ENCODE data around the gene RWDD1. TPM values are rescaled to one million over a fixed set of nuclear protein-coding genes. Genes with fewer than 3 reads are reported as not detected.

Gene RWDD1
- total RNA-seq, 1 experiment from 2014 or later: 22.9 TPM

GRCh38 chr6:116528133-116528532 lies 43.2 kb upstream of the RWDD1 start:
- no peak for TF ChIP-seq CTCF (conservative IDR thresholded peaks at IDR 0.05)
- TF ChIP-seq EZH2 (IDR thresholded peaks at IDR 0.05; ENCODE audit: low read depth): no peak
- DNase-seq: no peak
- Histone ChIP-seq H3K4me3 (no peak overlapping the region), H3K4me2 (no peak overlapping the region), H3F3A (ENCODE audit: insufficient read depth, low read depth) (no peaks in the 10 kb centered on the region), H3K36me3 (ENCODE audit: low read depth) (no peaks in the 10 kb centered on the region), H4K20me1 (ENCODE audit: insufficient read depth) (no peaks in the 10 kb centered on the region), H3K4me1 (replicated peaks; ENCODE audit: insufficient read depth) (no peaks in the 10 kb centered on the region), H3K9me3 (ENCODE audit: insufficient read depth, low read depth) (no peaks in the 10 kb centered on the region), H2AFZ (no peak overlapping the region), H3K27ac (no peak overlapping the region), H3K79me2 (ENCODE audit: low read depth) (no peaks in the 10 kb centered on the region), H3K27me3 (ENCODE audit: insufficient read depth, low read depth) (no peaks in the 10 kb centered on the region), H3K9me2 (ENCODE audit: insufficient read depth) (no peaks in the 10 kb centered on the region)
- CTCF ChIA-PET: no interaction called here
- POLR2A ChIA-PET (ENCODE audit: unreplicated experiment): no interaction called here
- no TSS peak for BruUV-seq (replicated peaks)
- intact Hi-C loops (cut with micrococcal nuclease; ENCODE audit: unreplicated experiment): no loop called here

- no peak overlapping the region for H3K27ac ChIP-seq
- no peak overlapping the region for H2AFZ ChIP-seq
- H3K27me3 ChIP-seq (ENCODE audit: insufficient read depth, low read depth): no peaks in the 10 kb centered on the region
- no peaks in the 10 kb centered on the region for H3K79me2 ChIP-seq (ENCODE audit: low read depth)
- no peaks in the 10 kb centered on the region for H4K20me1 ChIP-seq (ENCODE audit: insufficient read depth)
- BruUV-seq (replicated peaks): no TSS peak
- H3F3A ChIP-seq (ENCODE audit: insufficient read depth, low read depth): no peaks in the 10 kb centered on the region
- no peaks in the 10 kb centered on the region for H3K36me3 ChIP-seq (ENCODE audit: low read depth)
- ChIA-PET CTCF (no interaction called here), POLR2A (ENCODE audit: unreplicated experiment) (no interaction called here)
- no peak overlapping the region for H3K4me3 ChIP-seq
- DNase-seq: no peak
- H3K9me2 ChIP-seq (ENCODE audit: insufficient read depth): no peaks in the 10 kb centered on the region
- TF ChIP-seq CTCF (conservative IDR thresholded peaks at IDR 0.05) (no peak), EZH2 (IDR thresholded peaks at IDR 0.05; ENCODE audit: low read depth) (no peak)
- H3K4me1 ChIP-seq (replicated peaks; ENCODE audit: insufficient read depth): no peaks in the 10 kb centered on the region
- intact Hi-C loops (cut with micrococcal nuclease; ENCODE audit: unreplicated experiment): no loop called here
- no peak overlapping the region for H3K4me2 ChIP-seq
- no peaks in the 10 kb centered on the region for H3K9me3 ChIP-seq (ENCODE audit: insufficient read depth, low read depth)
Observed at GRCh38 chr6:116528780-116529179, 42.5 kb upstream of the RWDD1 start.

GRCh38 chr6:116529466-116530290 lies 41.6 kb upstream of the RWDD1 start:
- Histone ChIP-seq H3F3A (ENCODE audit: insufficient read depth, low read depth) (no peaks in the 10 kb centered on the region), H3K27ac (no peak overlapping the region), H3K9me3 (ENCODE audit: insufficient read depth, low read depth) (no peaks in the 10 kb centered on the region), H3K4me1 (replicated peaks; ENCODE audit: insufficient read depth) (no peaks in the 10 kb centered on the region), H2AFZ (no peak overlapping the region), H4K20me1 (ENCODE audit: insufficient read depth) (no peaks in the 10 kb centered on the region), H3K27me3 (ENCODE audit: insufficient read depth, low read depth) (no peaks in the 10 kb centered on the region), H3K4me3 (no peak overlapping the region), H3K79me2 (ENCODE audit: low read depth) (no peaks in the 10 kb centered on the region), H3K36me3 (ENCODE audit: low read depth) (no peaks in the 10 kb centered on the region), H3K4me2 (no peak overlapping the region), H3K9me2 (ENCODE audit: insufficient read depth) (no peaks in the 10 kb centered on the region)
- DNase-seq: no peak
- intact Hi-C loops (cut with micrococcal nuclease; ENCODE audit: unreplicated experiment): loop anchor here (10.0 kb wide), 1 partner anchor 315 kb away; no protein-coding TSS in a partner anchor
- no TSS peak for BruUV-seq (replicated peaks)
- ChIA-PET POLR2A (ENCODE audit: unreplicated experiment) (no interaction called here), CTCF (no interaction called here)
- no peak for TF ChIP-seq CTCF (conservative IDR thresholded peaks at IDR 0.05)
- TF ChIP-seq EZH2 (IDR thresholded peaks at IDR 0.05; ENCODE audit: low read depth): no peak
